RWPE2 (cell line): ENCODE results near the gene NACC2.

Experiments used
- ATAC-seq: fragments of 200-7000 bp; cut with Tn5 transposase; 3 replicates; pipeline ENCODE4 v1.9.1; 2021; ENCODE audit warnings: low read depth
- DNase-seq: peaks from one replicate; pipeline ENCODE4 v3.0.0-alpha.2; 2020; ENCODE audit warnings: low spot score
- H3K27ac ChIP-seq: fragments of 450-650 bp; 2 replicates; pipeline ENCODE4 v1.5.1; 2017; ENCODE audit warnings: mild to moderate bottlenecking; ENCODE audit not compliant: poor library complexity, severe bottlenecking
- H3K27me3 ChIP-seq: fragments of 250-450 bp; sonication (Bioruptor Pico); 2 replicates; pipeline ENCODE4 v1.5.1; 2021; ENCODE audit warnings: mild to moderate bottlenecking, moderate library complexity; ENCODE audit not compliant: insufficient read depth, poor library complexity, severe bottlenecking
- H3K36me3 ChIP-seq: fragments of 250-450 bp; sonication (Bioruptor Pico); 2 replicates; pipeline ENCODE4 v1.5.1; 2020; ENCODE audit warnings: low read depth, mild to moderate bottlenecking, moderate library complexity
- H3K4me1 ChIP-seq: fragments of 250-450 bp; sonication (Bioruptor Pico); 2 replicates; pipeline ENCODE4 v1.5.1; 2021; ENCODE audit warnings: mild to moderate bottlenecking, moderate library complexity; ENCODE audit not compliant: insufficient read depth, poor library complexity, severe bottlenecking
- H3K4me3 ChIP-seq: fragments of 250-450 bp; sonication (Bioruptor Pico); 2 replicates; pipeline ENCODE4 v1.5.1; 2021; ENCODE audit warnings: mild to moderate bottlenecking, moderate library complexity; ENCODE audit not compliant: severe bottlenecking
- H3K9me3 ChIP-seq: fragments of 250-450 bp; sonication (Bioruptor Pico); 2 replicates; pipeline ENCODE4 v1.5.1; 2021; ENCODE audit warnings: mild to moderate bottlenecking, moderate library complexity; ENCODE audit not compliant: severe bottlenecking
- TF ChIP-seq, protein P1 (sequence below): fragments of 450-650 bp; IDR thresholded peaks from one replicate; pipeline ENCODE4 v1.5.1; 2017; ENCODE audit warnings: mild to moderate bottlenecking, moderate library complexity; ENCODE audit not compliant: poor library complexity, severe bottlenecking

Gene NACC2

DNA sequence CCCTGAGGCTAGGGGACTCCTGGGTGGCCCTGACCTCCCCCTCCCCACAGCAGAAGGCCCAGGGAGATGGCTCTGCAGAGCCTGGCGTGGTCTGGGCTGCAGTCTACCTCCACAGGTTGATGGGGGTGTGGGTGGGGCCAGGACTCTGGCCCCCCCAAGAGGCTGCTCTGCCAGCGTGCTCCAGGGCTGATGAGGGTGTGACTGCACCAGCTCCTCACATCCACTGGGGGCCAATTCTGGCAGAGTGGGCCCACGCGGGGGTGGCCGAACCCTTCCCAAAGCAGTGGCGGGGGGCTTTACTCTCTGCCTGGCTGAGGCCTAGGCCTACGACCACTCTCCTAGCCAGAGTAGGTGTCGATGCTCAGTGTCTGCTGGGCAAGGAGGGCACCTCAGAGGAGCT is 105.9 kb downstream of the NACC2 start:
- no peak overlapping the region for H3K27ac ChIP-seq
- TF ChIP-seq, protein P1, sequence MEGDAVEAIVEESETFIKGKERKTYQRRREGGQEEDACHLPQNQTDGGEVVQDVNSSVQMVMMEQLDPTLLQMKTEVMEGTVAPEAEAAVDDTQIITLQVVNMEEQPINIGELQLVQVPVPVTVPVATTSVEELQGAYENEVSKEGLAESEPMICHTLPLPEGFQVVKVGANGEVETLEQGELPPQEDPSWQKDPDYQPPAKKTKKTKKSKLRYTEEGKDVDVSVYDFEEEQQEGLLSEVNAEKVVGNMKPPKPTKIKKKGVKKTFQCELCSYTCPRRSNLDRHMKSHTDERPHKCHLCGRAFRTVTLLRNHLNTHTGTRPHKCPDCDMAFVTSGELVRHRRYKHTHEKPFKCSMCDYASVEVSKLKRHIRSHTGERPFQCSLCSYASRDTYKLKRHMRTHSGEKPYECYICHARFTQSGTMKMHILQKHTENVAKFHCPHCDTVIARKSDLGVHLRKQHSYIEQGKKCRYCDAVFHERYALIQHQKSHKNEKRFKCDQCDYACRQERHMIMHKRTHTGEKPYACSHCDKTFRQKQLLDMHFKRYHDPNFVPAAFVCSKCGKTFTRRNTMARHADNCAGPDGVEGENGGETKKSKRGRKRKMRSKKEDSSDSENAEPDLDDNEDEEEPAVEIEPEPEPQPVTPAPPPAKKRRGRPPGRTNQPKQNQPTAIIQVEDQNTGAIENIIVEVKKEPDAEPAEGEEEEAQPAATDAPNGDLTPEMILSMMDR, result no peak
- no peak for DNase-seq
- peaks cover 8% of the 10 kb centered on the region for H3K4me1 ChIP-seq
- peaks cover 27% of the 10 kb centered on the region for H3K27me3 ChIP-seq
- no peak overlapping the region for H3K4me3 ChIP-seq
- no peaks in the 10 kb centered on the region for H3K36me3 ChIP-seq
- ATAC-seq, result no peak
- H3K9me3 ChIP-seq, result no peaks in the 10 kb centered on the region

DNA sequence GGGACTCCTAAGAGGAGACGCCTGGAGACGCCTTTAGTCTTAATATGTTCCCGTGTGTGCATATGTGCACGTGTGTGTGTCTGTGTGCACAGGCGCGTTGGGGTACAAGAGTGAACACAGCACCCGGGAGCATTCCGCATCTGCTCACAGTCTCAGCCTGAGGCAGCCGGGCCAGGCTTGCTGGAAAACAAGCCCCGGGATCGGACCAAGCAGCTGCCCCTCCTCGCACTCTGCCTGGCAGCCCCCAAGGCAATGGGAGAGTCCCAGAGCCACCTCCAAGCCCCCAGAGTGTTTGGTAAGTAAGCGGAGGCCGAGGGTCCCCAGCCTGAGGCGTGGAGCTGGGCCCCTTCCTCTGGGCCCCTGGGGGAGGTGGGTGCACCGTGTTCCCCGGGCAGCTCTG is 106.6 kb downstream of the NACC2 start:
- no peak for ATAC-seq
- Histone ChIP-seq H3K27me3 (peaks cover 33% of the 10 kb centered on the region), H3K27ac (no peak overlapping the region), H3K9me3 (no peaks in the 10 kb centered on the region), H3K4me1 (peaks cover 8% of the 10 kb centered on the region), H3K4me3 (no peak overlapping the region), H3K36me3 (no peaks in the 10 kb centered on the region)
- TF ChIP-seq, protein P1, result no peak
- no peak for DNase-seq

DNA sequence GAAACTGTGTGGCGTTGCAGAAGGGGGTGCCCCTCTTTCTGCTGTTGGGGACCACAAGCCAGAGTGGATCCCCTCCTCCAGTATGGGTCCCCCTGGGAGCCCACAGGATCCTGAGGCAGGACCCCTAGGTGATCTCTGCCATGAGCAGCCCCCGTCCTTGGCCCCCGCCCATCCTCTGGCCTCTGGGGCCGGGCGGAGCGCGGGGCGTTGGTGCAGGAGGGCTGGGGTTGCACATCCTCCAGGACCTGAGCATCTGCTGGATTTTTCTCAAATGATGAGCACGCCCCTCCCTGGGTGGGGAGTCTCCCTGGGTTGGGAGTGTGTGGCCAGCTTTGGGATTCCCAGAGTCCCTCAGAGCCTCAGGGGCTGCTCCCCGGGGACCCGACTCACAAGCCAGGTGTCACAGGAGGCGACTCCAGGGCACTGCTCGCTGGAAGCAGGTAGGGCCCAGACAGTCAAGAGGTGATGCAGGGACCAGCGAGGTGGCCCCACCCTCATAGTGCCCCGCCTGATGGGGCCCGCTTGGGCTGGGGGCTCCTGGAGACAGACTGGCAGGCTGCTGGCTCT is 107.2 kb downstream of the NACC2 start:
- ATAC-seq (no peak), DNase-seq (no peak)
- TF ChIP-seq, protein P1, result no peak

DNA sequence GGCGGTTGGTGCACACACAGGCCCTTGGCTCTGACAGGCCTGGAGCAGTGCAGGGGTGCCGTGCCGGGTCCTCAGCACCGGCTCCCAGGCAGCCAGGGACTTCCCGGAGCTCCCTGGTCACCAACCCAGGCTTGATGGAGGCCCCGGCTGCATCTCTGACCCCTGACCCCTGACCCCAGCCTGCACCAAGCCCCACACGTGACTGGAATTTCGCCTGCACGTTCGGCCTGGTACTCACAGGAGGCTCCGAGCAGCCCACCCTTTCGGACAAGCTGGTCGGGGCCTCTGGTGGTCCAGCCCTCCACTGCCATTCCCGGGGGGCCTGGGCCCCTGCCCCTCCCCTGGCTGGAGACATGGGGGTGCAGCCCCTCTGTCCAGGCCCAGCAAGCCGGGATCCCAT is 108.5 kb downstream of the NACC2 start:
- no peaks in the 10 kb centered on the region for H3K4me1 ChIP-seq
- TF ChIP-seq, protein P1, result no peak
- no peak overlapping the region for H3K27ac ChIP-seq
- DNase-seq, result no peak
- H3K4me3 ChIP-seq, result no peak overlapping the region
- peaks cover 43% of the 10 kb centered on the region for H3K27me3 ChIP-seq
- H3K36me3 ChIP-seq, result no peaks in the 10 kb centered on the region
- H3K9me3 ChIP-seq, result no peaks in the 10 kb centered on the region
- no peak for ATAC-seq

More for the DNA sequence above, 107.2 kb downstream of the NACC2 start:
- H3K4me1 ChIP-seq, result peaks cover 8% of the 10 kb centered on the region
- no peak overlapping the region for H3K27ac ChIP-seq
- H3K4me3 ChIP-seq, result no peak overlapping the region
- no peaks in the 10 kb centered on the region for H3K9me3 ChIP-seq
- H3K36me3 ChIP-seq, result no peaks in the 10 kb centered on the region
- peaks cover 39% of the 10 kb centered on the region for H3K27me3 ChIP-seq

DNA sequence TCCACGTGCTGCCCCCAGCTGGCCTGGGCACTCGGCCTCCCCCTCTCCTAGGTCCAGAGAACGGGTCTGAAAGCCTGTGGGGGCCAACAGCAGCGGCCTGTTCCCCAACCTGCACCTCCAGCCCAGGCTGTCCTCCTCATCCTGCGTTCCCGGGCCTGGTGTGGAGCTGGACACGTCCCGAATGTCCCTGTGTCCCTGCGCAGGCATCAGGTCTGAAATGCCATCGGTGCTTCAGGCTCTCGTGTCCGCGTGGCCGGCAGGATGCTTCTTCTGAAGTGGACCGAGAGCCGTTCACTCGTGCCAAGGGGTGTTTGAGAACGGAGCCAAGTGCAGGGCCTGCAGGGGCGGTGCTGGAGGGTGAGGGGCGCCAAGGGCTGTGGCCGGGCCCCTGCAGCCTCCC is 109.2 kb downstream of the NACC2 start:
- Histone ChIP-seq H3K36me3 (no peaks in the 10 kb centered on the region), H3K27ac (no peak overlapping the region), H3K9me3 (no peaks in the 10 kb centered on the region), H3K4me3 (no peak overlapping the region), H3K4me1 (no peaks in the 10 kb centered on the region), H3K27me3 (peaks cover 43% of the 10 kb centered on the region)
- TF ChIP-seq, protein P1, result no peak
- DNase-seq, result no peak
- no peak for ATAC-seq
